Vagina (tissue), 2 donors: ENCODE measurements around the gene SCAMP4. TPM values are rescaled to one million over a fixed set of nuclear protein-coding genes. Genes with fewer than 3 reads are reported as not detected.

Experiments
- DNase-seq, 2 donors: peaks; one replicate each; pipeline ENCODE4 v3.0.0-alpha.2; 2017; ENCODE audit errors: extremely low spot score in 2 of 2
- H3K27ac ChIP-seq: fragments of 200-600 bp; sonication (generic); one replicate; pipeline ENCODE4 v1.5.1; 2019
- H3K27me3 ChIP-seq: fragments of 200-600 bp; sonication (generic); one replicate; pipeline ENCODE4 v1.5.1; 2019
- H3K36me3 ChIP-seq, 2 donors: fragments of 200-600 bp; sonication (generic); one replicate each; pipeline ENCODE4 v1.5.1; 2017 to 2019
- H3K4me1 ChIP-seq: fragments of 200-600 bp; sonication (generic); one replicate; pipeline ENCODE4 v1.5.1; 2019
- H3K4me3 ChIP-seq, 2 donors: fragments of 200-600 bp; sonication (generic); 1 replicate in 1 of 2; 2 replicates in 1 of 2; pipeline ENCODE4 v1.5.1; 2016 to 2019
- H3K9me3 ChIP-seq: fragments of 200-600 bp; sonication (generic); one replicate; pipeline ENCODE4 v1.5.1; 2019
- POLR2A ChIP-seq, 2 donors: fragments of 450-650 bp; IDR thresholded peaks; one replicate each; pipeline ENCODE4 v1.6.1; 2017; ENCODE audit warnings: antibody characterized with exemption in 2 of 2, mild to moderate bottlenecking in 2 of 2, moderate library complexity in 2 of 2
- POLR2AphosphoS5 ChIP-seq, 2 donors: sonication (generic); formaldehyde crosslinking; IDR thresholded peaks; one replicate each; pipeline ENCODE4 v1.9.0; 2017; ENCODE audit warnings: antibody characterized with exemption in 2 of 2, mild to moderate bottlenecking in 2 of 2, low read depth in 1 of 2; ENCODE audit not compliant: insufficient read depth in 1 of 2
- intact Hi-C: fragments of 100-400 bp; cut with DNase I; formaldehyde crosslinking; loops from one replicate; pipeline ENCODE4 v1.15.1; 2023
- total RNA-seq: library from RNA; depleted of rRNA; stranded (reverse); fragments of >200 nt; gene quantifications from one replicate; pipeline ENCODE4 v1.2.3, GENCODE V29; 2016
- TF ChIP-seq, protein P1 (sequence below), 3 experiments: fragments of 450-650 bp in 2 of 3; fragments of 200-600 bp in 1 of 3; sonication (generic) in 1 of 3; IDR thresholded peaks; one replicate each; pipeline ENCODE4 v1.5.1; 2017 to 2019; ENCODE audit warnings: antibody characterized with exemption in 3 of 3, mild to moderate bottlenecking in 2 of 3, moderate library complexity in 2 of 3

SCAMP4 gene
- total RNA-seq, 1 donor from 2014 or later, result 51.3 TPM

DNA sequence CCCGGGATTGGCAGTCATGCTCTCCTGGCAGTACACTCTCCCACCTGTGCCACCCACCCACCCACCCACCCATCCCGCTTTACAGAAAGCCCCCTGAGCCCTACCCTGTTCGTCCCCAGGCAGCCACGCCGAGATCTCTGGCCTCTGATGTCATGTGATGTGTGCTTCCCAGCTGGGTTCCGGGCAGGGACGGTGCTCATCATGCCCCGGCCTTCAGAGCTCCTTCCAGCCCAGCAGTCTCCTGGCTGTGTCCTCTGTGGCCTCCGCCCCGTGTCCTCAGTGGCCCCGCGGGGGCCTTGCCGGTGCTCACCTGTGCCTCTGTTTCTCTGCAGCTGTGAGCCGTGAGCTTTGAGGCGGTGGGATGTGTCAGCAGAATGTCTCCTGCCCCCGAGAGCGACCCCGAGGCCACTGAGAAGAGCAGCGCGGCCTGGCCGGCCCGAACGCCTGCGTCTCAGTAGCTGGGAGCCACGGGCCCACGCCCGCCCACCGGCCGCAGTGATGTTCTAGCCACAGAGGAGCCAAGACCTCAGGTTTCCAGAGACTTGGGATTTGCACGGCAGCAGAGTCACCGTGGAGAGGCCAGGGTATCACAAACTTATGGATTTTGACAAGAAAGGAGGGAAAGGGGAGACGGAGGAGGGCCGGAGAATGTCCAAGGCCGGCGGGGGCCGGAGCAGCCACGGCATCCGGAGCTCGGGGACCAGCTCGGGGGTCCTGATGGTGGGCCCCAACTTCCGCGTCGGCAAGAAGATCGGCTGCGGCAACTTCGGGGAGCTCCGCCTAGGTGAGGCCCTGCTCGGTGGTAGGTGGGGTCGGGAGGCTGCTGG, 64.2 kb downstream of the SCAMP4 start:
- no peak overlapping the region for H3K4me3 ChIP-seq
- peaks cover under 1% of the 10 kb centered on the region for H3K4me1 ChIP-seq
- TF ChIP-seq POLR2A (IDR thresholded peaks at IDR 0.05), result no peak
- no peak for TF ChIP-seq POLR2AphosphoS5 (IDR thresholded peaks at IDR 0.05; ENCODE audit: insufficient read depth in 1 of 2, low read depth in 1 of 2)
- TF ChIP-seq, protein P1, sequence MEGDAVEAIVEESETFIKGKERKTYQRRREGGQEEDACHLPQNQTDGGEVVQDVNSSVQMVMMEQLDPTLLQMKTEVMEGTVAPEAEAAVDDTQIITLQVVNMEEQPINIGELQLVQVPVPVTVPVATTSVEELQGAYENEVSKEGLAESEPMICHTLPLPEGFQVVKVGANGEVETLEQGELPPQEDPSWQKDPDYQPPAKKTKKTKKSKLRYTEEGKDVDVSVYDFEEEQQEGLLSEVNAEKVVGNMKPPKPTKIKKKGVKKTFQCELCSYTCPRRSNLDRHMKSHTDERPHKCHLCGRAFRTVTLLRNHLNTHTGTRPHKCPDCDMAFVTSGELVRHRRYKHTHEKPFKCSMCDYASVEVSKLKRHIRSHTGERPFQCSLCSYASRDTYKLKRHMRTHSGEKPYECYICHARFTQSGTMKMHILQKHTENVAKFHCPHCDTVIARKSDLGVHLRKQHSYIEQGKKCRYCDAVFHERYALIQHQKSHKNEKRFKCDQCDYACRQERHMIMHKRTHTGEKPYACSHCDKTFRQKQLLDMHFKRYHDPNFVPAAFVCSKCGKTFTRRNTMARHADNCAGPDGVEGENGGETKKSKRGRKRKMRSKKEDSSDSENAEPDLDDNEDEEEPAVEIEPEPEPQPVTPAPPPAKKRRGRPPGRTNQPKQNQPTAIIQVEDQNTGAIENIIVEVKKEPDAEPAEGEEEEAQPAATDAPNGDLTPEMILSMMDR (IDR thresholded peaks at IDR 0.05), result no peak
- DNase-seq, result no peak
- no peak overlapping the region for H3K27ac ChIP-seq
- intact Hi-C loops, result no loop called here
- H3K27me3 ChIP-seq, result no peaks in the 10 kb centered on the region
- no peaks in the 10 kb centered on the region for H3K9me3 ChIP-seq
- H3K36me3 ChIP-seq, result peaks cover 0 to 3% of the 10 kb centered on the region in 2 donors

DNA sequence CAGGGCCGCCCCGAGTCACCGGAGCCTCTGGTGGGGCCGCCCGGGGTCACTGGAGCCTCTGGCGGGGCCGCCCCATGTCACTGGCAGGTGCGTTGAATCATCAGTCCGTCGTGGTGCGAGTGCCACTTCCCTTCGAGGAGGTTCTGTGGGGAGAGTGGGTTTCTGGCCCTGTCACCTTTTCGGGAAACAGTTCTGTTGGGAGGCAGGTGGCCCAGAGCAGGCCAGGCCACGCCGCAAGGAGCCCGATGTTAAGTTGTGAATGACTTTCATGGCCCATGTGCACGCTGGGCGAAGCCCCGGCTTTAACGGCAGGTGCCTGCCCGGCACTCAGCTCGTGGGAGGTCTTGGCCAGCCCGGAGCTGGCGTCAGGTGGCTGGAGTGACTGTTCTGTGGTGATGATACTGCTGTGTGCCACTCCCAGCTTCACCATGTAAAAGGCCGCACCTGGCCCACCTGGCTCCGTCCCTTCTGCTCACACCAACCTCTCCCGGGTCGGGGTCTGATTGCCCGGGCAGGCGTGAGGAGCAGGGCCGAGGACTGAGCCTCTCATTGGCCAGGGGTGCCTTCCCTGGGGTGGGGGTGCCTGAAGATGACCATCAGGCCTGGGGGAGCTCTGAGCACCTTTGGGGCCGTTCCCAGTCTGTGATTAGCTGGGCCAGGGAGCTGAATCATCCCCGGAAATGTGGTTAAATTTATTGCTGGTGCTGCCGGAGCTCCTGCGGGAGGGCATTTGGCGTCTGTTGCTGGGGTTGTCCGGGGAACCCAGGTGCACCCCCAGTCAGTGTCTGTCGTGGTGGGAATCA, 65.0 kb downstream of the SCAMP4 start:
- H3K27me3 ChIP-seq, result no peaks in the 10 kb centered on the region
- H3K36me3 ChIP-seq, result peaks cover 0 to 3% of the 10 kb centered on the region in 2 donors
- H3K27ac ChIP-seq, result no peak overlapping the region
- H3K4me1 ChIP-seq, result peaks cover 5% of the 10 kb centered on the region
- H3K9me3 ChIP-seq, result no peaks in the 10 kb centered on the region
- H3K4me3 ChIP-seq, result no peak overlapping the region
- intact Hi-C loops, result no loop called here
- TF ChIP-seq POLR2AphosphoS5 (IDR thresholded peaks at IDR 0.05; ENCODE audit: insufficient read depth in 1 of 2, low read depth in 1 of 2) (no peak), POLR2A (IDR thresholded peaks at IDR 0.05) (no peak)
- TF ChIP-seq, protein P1 (IDR thresholded peaks at IDR 0.05), result no peak
- DNase-seq, result no peak

DNA sequence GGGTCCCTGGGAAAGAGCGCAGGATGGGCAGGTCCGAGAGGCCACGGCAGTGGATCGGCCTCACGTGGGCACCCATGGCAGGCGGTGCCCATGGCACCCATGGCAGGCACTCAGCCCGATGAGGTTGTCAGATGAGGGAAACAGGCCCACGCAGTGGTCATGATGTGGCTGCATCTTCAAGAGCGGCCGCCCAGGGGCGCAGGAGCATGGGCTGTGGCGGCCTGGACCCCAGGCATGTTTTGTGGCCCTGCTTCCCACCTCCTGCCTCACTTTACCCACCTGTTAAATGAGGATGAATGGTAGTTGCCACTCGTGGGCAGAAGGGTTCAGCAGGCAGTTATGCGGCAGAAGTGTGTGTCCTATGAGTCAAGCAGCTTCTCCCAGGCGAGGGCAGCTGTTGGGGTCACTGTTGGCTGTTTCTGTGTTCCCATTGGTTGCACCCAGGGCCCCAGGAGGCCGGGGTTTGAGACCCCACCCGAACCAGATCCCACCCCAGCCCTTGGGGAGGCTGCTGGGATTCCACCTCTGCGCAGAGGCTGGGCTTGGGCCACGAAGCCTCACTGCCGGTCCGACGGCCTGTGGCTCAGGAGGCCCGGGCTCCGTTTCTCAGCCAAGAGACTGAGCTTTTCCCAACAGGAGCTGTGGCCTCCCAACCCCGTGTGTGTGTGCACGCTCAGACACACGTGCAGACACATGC, 65.8 kb downstream of the SCAMP4 start:
- TF ChIP-seq POLR2AphosphoS5 (IDR thresholded peaks at IDR 0.05; ENCODE audit: insufficient read depth in 1 of 2, low read depth in 1 of 2), result no peak
- TF ChIP-seq, protein P1 (IDR thresholded peaks at IDR 0.05), result no peak
- no peak for TF ChIP-seq POLR2A (IDR thresholded peaks at IDR 0.05)
- intact Hi-C loops, result no loop called here
- Histone ChIP-seq H3K27ac (no peak overlapping the region), H3K36me3 (peaks cover 0 to 3% of the 10 kb centered on the region in 2 donors), H3K9me3 (no peaks in the 10 kb centered on the region), H3K4me3 (no peak overlapping the region), H3K27me3 (no peaks in the 10 kb centered on the region), H3K4me1 (peaks cover 11% of the 10 kb centered on the region)
- no peak for DNase-seq

DNA sequence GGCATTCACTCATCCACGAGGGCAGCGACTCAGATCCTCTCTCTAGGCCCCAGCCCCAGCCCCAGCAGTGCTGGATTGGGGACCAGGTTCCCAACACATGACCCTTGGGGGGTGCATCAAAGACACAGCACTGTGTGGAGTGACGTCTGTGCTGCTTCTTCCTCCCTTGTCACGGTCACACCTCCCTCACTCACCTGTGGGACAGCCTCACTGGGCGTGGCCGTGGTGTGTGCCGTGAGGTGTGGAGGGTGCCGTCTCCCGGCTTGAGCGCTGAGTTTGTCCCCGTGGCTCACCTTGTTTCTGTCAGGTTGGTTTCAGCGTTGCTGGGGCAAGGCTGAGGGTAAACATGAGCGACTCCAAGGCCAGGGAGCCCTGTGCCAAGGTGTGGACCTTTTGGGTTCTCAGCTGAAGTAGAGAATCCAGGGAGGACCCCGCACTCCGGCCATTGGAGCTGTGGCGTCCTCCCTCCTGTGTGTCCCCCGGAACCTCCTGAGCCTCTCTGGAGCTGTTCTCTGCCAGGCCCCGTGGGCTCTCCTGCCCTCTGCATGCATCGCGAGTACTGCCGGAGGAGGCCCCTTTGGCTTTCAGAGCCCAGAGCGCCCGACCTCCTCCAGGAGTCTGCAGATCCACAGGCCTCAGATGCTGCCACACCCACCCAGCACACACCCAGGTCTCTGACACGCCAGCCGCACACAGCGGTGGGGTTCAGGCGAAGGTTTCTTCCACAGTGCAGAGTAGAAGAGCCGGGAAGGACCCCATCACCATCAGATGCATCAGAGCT, 69.4 kb downstream of the SCAMP4 start:
- no peak overlapping the region for H3K27ac ChIP-seq
- intact Hi-C loops, result no loop called here
- H3K36me3 ChIP-seq, result peaks cover 0 to 20% of the 10 kb centered on the region in 2 donors
- no peak overlapping the region for H3K4me3 ChIP-seq
- H3K27me3 ChIP-seq, result no peaks in the 10 kb centered on the region
- peaks cover 21% of the 10 kb centered on the region for H3K4me1 ChIP-seq
- DNase-seq, result no peak
- TF ChIP-seq POLR2AphosphoS5 (IDR thresholded peaks at IDR 0.05; ENCODE audit: insufficient read depth in 1 of 2, low read depth in 1 of 2), result no peak
- TF ChIP-seq, protein P1 (IDR thresholded peaks at IDR 0.05), result no peak
- no peak for TF ChIP-seq POLR2A (IDR thresholded peaks at IDR 0.05)
- no peaks in the 10 kb centered on the region for H3K9me3 ChIP-seq
